Measurements from ENCODE around the gene ZNF611. TPM values are rescaled to one million over a fixed set of nuclear protein-coding genes. Genes with fewer than 3 reads are reported as not detected.

The ZNF611 gene
- total and polyA plus RNA-seq, 4 donors, result 0.50 to 12.7 (median 2.7) TPM

DNA sequence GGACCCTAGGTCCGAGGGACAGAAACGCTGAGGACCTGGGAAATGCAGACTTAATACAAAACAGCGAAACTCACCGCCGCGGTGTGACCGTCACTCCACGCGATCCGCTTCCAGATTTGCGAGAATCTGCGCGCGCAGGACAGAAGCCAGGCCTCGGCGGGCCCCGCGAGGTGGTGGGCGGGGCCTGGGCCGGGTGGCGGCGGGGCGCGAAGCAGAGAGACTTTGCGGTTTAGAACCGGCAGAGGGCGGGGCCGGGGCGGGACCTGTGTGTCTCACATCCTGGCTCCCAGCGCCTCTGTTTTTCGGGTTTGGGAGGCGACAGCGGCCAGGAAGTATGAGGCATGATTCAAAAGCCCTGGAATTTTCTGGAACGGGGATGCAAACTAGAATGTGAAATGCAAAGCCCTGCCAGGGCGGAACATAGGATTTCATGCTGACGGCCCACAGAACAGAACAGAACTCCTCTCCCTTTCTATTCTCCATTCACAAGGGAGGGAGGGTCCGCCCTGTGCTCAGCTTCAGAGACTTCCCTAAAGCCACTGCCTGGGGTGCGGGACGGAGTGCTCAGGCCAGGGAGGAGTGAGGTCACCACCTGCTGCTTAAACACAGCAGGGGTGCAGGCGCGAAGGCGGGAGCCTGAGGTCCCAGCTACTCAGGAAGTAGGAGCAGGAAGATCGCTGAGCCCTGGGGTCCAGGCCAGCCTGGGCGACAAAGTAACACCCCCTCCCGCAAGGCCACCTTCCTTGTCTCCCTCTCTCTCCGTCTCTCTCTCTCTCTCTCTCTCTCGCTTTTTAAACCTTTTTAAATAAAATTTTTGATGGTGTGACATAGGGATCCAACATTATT lies 44.3 kb downstream of the ZNF611 start:
- WGBS, result 3% methylated on average over 47 of the region's 47 CpGs
- peak overlapping the region; percentile 47 to 72 for H3K9ac ChIP-seq (ENCODE audit: low read depth in 1 of 2, low read length in 2 of 2)
- peak; percentile 92 for DNase-seq (ENCODE audit: low spot score)
- peaks cover 2 to 12% (median 4%) of the 10 kb centered on the region in 4 donors for H3K9me3 ChIP-seq (ENCODE audit: control insufficient read depth in 4 of 4, low read length in 3 of 4)
- H3K36me3 ChIP-seq (ENCODE audit: control insufficient read depth in 4 of 4, insufficient read depth in 3 of 4, low read depth in 1 of 4, low read length in 3 of 4), result no peaks in the 10 kb centered on the region
- TF ChIP-seq EGR1 (IDR thresholded peaks at IDR 0.05; ENCODE audit: low read depth in 2 of 2), result no peak
- TF ChIP-seq JUND (IDR thresholded peaks at IDR 0.05), result no peak
- TF ChIP-seq, protein P1, sequence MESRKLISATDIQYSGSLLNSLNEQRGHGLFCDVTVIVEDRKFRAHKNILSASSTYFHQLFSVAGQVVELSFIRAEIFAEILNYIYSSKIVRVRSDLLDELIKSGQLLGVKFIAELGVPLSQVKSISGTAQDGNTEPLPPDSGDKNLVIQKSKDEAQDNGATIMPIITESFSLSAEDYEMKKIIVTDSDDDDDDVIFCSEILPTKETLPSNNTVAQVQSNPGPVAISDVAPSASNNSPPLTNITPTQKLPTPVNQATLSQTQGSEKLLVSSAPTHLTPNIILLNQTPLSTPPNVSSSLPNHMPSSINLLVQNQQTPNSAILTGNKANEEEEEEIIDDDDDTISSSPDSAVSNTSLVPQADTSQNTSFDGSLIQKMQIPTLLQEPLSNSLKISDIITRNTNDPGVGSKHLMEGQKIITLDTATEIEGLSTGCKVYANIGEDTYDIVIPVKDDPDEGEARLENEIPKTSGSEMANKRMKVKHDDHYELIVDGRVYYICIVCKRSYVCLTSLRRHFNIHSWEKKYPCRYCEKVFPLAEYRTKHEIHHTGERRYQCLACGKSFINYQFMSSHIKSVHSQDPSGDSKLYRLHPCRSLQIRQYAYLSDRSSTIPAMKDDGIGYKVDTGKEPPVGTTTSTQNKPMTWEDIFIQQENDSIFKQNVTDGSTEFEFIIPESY (IDR thresholded peaks at IDR 0.05), result no peak
- TF ChIP-seq HNF4A (conservative IDR thresholded peaks at IDR 0.05), result no peak
- TF ChIP-seq YY1 (IDR thresholded peaks at IDR 0.05), result no peak
- TF ChIP-seq, protein P2, sequence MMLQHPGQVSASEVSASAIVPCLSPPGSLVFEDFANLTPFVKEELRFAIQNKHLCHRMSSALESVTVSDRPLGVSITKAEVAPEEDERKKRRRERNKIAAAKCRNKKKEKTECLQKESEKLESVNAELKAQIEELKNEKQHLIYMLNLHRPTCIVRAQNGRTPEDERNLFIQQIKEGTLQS (IDR thresholded peaks at IDR 0.05), result no peak
- TF ChIP-seq RAD21 (IDR thresholded peaks at IDR 0.05), result no peak
- no peak for TF ChIP-seq NR2F2 (IDR thresholded peaks at IDR 0.05)
- no peak for TF ChIP-seq RXRA (IDR thresholded peaks at IDR 0.05)
- TF ChIP-seq, protein P3, sequence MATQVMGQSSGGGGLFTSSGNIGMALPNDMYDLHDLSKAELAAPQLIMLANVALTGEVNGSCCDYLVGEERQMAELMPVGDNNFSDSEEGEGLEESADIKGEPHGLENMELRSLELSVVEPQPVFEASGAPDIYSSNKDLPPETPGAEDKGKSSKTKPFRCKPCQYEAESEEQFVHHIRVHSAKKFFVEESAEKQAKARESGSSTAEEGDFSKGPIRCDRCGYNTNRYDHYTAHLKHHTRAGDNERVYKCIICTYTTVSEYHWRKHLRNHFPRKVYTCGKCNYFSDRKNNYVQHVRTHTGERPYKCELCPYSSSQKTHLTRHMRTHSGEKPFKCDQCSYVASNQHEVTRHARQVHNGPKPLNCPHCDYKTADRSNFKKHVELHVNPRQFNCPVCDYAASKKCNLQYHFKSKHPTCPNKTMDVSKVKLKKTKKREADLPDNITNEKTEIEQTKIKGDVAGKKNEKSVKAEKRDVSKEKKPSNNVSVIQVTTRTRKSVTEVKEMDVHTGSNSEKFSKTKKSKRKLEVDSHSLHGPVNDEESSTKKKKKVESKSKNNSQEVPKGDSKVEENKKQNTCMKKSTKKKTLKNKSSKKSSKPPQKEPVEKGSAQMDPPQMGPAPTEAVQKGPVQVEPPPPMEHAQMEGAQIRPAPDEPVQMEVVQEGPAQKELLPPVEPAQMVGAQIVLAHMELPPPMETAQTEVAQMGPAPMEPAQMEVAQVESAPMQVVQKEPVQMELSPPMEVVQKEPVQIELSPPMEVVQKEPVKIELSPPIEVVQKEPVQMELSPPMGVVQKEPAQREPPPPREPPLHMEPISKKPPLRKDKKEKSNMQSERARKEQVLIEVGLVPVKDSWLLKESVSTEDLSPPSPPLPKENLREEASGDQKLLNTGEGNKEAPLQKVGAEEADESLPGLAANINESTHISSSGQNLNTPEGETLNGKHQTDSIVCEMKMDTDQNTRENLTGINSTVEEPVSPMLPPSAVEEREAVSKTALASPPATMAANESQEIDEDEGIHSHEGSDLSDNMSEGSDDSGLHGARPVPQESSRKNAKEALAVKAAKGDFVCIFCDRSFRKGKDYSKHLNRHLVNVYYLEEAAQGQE (IDR thresholded peaks at IDR 0.05), result no peak
- TF ChIP-seq, protein P4, sequence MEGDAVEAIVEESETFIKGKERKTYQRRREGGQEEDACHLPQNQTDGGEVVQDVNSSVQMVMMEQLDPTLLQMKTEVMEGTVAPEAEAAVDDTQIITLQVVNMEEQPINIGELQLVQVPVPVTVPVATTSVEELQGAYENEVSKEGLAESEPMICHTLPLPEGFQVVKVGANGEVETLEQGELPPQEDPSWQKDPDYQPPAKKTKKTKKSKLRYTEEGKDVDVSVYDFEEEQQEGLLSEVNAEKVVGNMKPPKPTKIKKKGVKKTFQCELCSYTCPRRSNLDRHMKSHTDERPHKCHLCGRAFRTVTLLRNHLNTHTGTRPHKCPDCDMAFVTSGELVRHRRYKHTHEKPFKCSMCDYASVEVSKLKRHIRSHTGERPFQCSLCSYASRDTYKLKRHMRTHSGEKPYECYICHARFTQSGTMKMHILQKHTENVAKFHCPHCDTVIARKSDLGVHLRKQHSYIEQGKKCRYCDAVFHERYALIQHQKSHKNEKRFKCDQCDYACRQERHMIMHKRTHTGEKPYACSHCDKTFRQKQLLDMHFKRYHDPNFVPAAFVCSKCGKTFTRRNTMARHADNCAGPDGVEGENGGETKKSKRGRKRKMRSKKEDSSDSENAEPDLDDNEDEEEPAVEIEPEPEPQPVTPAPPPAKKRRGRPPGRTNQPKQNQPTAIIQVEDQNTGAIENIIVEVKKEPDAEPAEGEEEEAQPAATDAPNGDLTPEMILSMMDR (IDR thresholded peaks at IDR 0.05; ENCODE audit: low read depth, low read length, missing input control), result no peak
- no peak for TF ChIP-seq HNF4G (IDR thresholded peaks at IDR 0.05)
- peak overlapping the region; percentile 66 to 82 for H3K27ac ChIP-seq (ENCODE audit: low read depth in 1 of 2, low read length in 2 of 2)
- peaks cover 0 to 3% (median 0%) of the 10 kb centered on the region in 4 donors for H3K27me3 ChIP-seq (ENCODE audit: control insufficient read depth in 4 of 4, insufficient read depth in 4 of 4, low read length in 3 of 4)
- peak overlapping the region; percentile 48 to 60 (median 54) for H3K4me3 ChIP-seq (ENCODE audit: low read depth in 1 of 3, low read length in 3 of 3)
- H3K4me1 ChIP-seq (ENCODE audit: control insufficient read depth in 4 of 4, insufficient read depth in 4 of 4, low read length in 3 of 4), result peaks cover 0 to 5% (median 0%) of the 10 kb centered on the region in 4 donors

DNA sequence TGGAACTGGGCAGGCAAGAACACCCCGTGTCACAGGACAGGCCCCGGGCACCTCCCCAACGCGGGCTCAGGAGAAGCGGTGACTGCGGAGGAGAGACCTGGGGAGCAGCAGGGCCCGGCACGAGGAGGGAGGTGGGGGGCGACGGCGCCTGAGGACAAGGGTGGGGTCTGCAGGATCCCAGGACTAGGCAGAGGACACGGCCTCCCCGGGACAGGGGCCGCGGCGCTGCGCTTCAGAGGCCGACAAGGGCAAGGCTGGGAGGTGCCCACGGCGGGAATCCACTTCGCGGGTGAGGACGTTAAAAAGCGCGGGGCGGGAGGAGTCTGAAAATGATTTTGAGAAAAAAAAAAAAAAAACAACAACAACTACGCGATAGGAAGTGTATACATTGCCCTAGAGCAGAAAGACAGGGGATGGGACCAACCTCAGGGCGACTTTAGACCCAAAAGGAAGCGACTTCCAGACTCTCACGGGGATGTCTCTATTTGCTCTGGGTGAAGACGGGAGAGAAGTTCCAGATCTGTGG lies 44.9 kb downstream of the ZNF611 start:
- peak; percentile 54 for DNase-seq (ENCODE audit: low spot score)
- Histone ChIP-seq H3K9me3 (ENCODE audit: control insufficient read depth in 4 of 4, low read length in 3 of 4) (peaks cover under 1 to 10% (median 4%) of the 10 kb centered on the region in 4 donors), H3K4me3 (ENCODE audit: low read depth in 1 of 3, low read length in 3 of 3) (peak overlapping the region; percentile 48 to 60 (median 54)), H3K36me3 (ENCODE audit: control insufficient read depth in 4 of 4, insufficient read depth in 3 of 4, low read depth in 1 of 4, low read length in 3 of 4) (no peaks in the 10 kb centered on the region), H3K27me3 (ENCODE audit: control insufficient read depth in 4 of 4, insufficient read depth in 4 of 4, low read length in 3 of 4) (peaks cover 0 to 3% (median 0%) of the 10 kb centered on the region in 4 donors), H3K27ac (ENCODE audit: low read depth in 1 of 2, low read length in 2 of 2) (peak overlapping the region; percentile 66), H3K9ac (ENCODE audit: low read depth in 1 of 2, low read length in 2 of 2) (peak overlapping the region; percentile 47 to 72), H3K4me1 (ENCODE audit: control insufficient read depth in 4 of 4, insufficient read depth in 4 of 4, low read length in 3 of 4) (peaks cover 0 to 5% (median 0%) of the 10 kb centered on the region in 4 donors)
- WGBS, result 3% methylated on average over 32 of the region's 32 CpGs
- TF ChIP-seq, protein P3 (IDR thresholded peaks at IDR 0.05), result no peak
- TF ChIP-seq YY1 (IDR thresholded peaks at IDR 0.05) (no peak), EGR1 (IDR thresholded peaks at IDR 0.05; ENCODE audit: low read depth in 2 of 2) (no peak), FOXA2 (IDR thresholded peaks at IDR 0.05) (no peak), RXRA (IDR thresholded peaks at IDR 0.05) (no peak), GABPA (IDR thresholded peaks at IDR 0.05 in 1 of 2, conservative IDR thresholded peaks at IDR 0.05 in 1 of 2) (no peak), HNF4A (conservative IDR thresholded peaks at IDR 0.05) (no peak), RAD21 (IDR thresholded peaks at IDR 0.05) (no peak), HNF4G (IDR thresholded peaks at IDR 0.05) (no peak), SP1 (IDR thresholded peaks at IDR 0.05) (no peak)
- TF ChIP-seq, protein P2 (IDR thresholded peaks at IDR 0.05), result no peak
